Upper lobe of right lung (tissue), 1 donor: ENCODE data around the gene ELMOD2. TPM values are rescaled to one million over a fixed set of nuclear protein-coding genes. Genes with fewer than 3 reads are reported as not detected.

Experiments
- ATAC-seq: fragments of 200-7000 bp; cut with Tn5 transposase; one replicate; pipeline ENCODE4 v1.9.1; 2020; ENCODE audit warnings: mild to moderate bottlenecking, moderate library complexity
- DNase-seq: peaks from one replicate; pipeline ENCODE4 v3.0.0-alpha.2; 2020
- H3K27ac ChIP-seq: fragments of 200-600 bp; one replicate; pipeline ENCODE4 v1.8.0; 2022
- H3K27me3 ChIP-seq: fragments of 200-600 bp; one replicate; pipeline ENCODE4 v1.8.0; 2022; ENCODE audit warnings: mild to moderate bottlenecking
- H3K36me3 ChIP-seq: fragments of 200-600 bp; one replicate; pipeline ENCODE4 v1.8.0; 2022
- H3K4me1 ChIP-seq: fragments of 200-600 bp; one replicate; pipeline ENCODE4 v1.8.0; 2022
- H3K4me3 ChIP-seq: fragments of 200-600 bp; one replicate; pipeline ENCODE4 v1.8.0; 2022; ENCODE audit warnings: mild to moderate bottlenecking
- H3K9me3 ChIP-seq: fragments of 200-600 bp; one replicate; pipeline ENCODE4 v1.8.0; 2022
- intact Hi-C: fragments of 100-400 bp; cut with DNase I; formaldehyde crosslinking; loops from one replicate; pipeline ENCODE4 v1.11.0; 2022
- long read RNA-seq: library from polyadenylated mRNA; unstranded; transcript quantifications from one replicate; pipeline ENCODE4 v2.0.0, GENCODE V29; 2021
- total RNA-seq: library from RNA; stranded (reverse); fragmentation: NEBNext Ultra II Directional; extraction: Animal tissue kit (Norgen Biotek cat#: 25700); gene quantifications from one replicate; pipeline ENCODE4 v1.2.1, GENCODE V29; 2021
- TF ChIP-seq, protein P1 (sequence below): fragments of 200-600 bp; IDR thresholded peaks from one replicate; pipeline ENCODE4 v1.8.0; 2022; ENCODE audit warnings: antibody characterized with exemption
- donor health status: DM: no; HTN: yes; CAD: no; lungs with severe emphysema.

ELMOD2 gene
- 19.3 TPM for total RNA-seq
- long read RNA-seq, full-length matches to known transcripts = 5 of 10 reads
- long read RNA-seq, partial matches to known transcripts = 3 of 10 reads
- long read RNA-seq, other reads (novel, unspliced or antisense) = 2 of 10 reads

DNA sequence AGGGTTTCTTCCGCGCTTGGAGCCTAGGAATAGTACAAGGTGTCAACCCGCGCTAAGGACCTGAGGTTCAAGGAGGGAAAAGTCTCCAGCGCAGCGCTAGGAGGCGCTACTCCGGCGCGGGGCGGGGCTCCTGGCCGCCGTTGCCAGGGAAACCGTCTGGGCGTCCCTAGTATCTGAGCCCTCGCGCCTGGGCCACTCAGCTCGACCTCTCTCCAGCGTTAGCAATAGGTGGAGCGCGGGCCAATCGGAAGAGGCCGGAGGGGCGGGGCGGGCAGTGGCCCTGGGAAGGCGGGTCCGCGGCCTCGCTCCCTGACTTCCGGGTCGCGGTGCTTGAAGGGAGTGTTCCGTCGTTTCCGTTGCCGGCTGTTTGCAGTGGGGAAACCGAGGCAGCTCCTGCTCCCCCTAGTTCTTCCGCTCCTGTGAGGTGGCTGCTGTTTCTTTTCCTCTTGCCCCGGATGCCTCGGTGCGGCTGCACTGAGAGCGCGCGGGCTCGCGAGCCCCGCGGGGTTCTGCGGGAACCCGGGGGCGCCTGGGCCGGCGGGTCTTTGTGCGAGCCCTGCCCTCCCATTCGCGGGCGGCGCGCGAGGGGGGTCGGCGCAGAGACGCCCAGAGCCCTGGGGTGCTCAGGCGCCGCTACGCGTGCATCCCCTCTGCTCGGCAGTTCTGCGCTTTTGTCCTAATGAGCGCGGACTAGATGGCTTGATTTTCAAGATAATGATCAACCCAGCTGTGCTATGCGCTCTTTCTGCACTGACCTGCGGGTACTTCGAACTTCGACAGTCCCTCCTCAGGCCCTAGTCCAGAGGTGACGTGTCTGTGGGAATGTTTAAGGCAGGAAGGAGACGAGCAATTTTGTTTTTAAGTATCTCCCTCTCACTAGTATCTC is at the start of gene ELMOD2:
Gene ELMOD2 (plus strand): TSS at position 312 of the 886 bp plus-strand sequence. CDS start 1,261 bp downstream, outside the sequence.
- H3K27ac ChIP-seq = peak within 1 kb of the TSS; percentile 89
- TF ChIP-seq, protein P1, sequence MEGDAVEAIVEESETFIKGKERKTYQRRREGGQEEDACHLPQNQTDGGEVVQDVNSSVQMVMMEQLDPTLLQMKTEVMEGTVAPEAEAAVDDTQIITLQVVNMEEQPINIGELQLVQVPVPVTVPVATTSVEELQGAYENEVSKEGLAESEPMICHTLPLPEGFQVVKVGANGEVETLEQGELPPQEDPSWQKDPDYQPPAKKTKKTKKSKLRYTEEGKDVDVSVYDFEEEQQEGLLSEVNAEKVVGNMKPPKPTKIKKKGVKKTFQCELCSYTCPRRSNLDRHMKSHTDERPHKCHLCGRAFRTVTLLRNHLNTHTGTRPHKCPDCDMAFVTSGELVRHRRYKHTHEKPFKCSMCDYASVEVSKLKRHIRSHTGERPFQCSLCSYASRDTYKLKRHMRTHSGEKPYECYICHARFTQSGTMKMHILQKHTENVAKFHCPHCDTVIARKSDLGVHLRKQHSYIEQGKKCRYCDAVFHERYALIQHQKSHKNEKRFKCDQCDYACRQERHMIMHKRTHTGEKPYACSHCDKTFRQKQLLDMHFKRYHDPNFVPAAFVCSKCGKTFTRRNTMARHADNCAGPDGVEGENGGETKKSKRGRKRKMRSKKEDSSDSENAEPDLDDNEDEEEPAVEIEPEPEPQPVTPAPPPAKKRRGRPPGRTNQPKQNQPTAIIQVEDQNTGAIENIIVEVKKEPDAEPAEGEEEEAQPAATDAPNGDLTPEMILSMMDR = peak; percentile 96

GRCh38 chr4:140483445-140483844 is 40.5 kb upstream of the ELMOD2 start:
- intact Hi-C loops = no loop called here
- DNase-seq (no peak), ATAC-seq (no peak)
- no peaks in the 10 kb centered on the region for H3K36me3 ChIP-seq
- H3K4me1 ChIP-seq = no peaks in the 10 kb centered on the region
- H3K4me3 ChIP-seq = no peak overlapping the region
- H3K9me3 ChIP-seq = no peaks in the 10 kb centered on the region
- H3K27me3 ChIP-seq = peaks cover 3% of the 10 kb centered on the region
- TF ChIP-seq, protein P1 = no peak
- H3K27ac ChIP-seq = no peak overlapping the region

More for the DNA sequence above, at the start of gene ELMOD2:
- Histone ChIP-seq H3K9me3 (no peaks in the 10 kb centered on the region), H3K4me3 (peak within 1 kb of the TSS; percentile 79), H3K4me1 (peaks cover 9% of the 10 kb centered on the region), H3K27me3 (no peaks in the 10 kb centered on the region), H3K36me3 (no peaks in the 10 kb centered on the region)
- intact Hi-C loops = no loop called here
- DNase-seq (peak; percentile 100), ATAC-seq (peak; percentile 100)

DNA sequence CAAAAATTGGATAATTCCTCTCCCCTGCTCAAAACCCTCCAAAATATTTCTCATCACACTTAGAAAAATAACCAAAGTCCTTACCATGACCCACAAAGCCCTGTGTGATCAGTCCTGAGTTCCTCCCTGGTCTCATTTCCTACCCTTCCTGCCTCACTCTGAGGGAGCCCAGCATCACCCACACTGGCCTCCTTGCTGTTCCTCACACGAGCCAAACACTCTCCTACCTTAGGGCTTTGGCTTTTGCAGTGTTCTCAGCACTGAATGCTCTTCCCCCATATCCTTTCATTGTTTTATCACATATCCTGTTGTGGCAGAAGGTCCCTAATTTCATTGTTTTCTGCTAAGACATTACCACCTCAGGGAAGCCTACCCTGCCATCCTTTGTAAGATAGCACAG is 38.0 kb upstream of the ELMOD2 start:
- no peaks in the 10 kb centered on the region for H3K9me3 ChIP-seq
- H3K36me3 ChIP-seq = no peaks in the 10 kb centered on the region
- ATAC-seq (no peak), DNase-seq (no peak)
- peaks cover 2% of the 10 kb centered on the region for H3K27me3 ChIP-seq
- intact Hi-C loops = no loop called here
- TF ChIP-seq, protein P1 = no peak
- no peaks in the 10 kb centered on the region for H3K4me1 ChIP-seq
- no peak overlapping the region for H3K4me3 ChIP-seq
- H3K27ac ChIP-seq = no peak overlapping the region

GRCh38 chr4:140497405-140497746 is 26.6 kb upstream of the ELMOD2 start:
- Histone ChIP-seq H3K4me3 (no peak overlapping the region), H3K27ac (no peak overlapping the region), H3K9me3 (no peaks in the 10 kb centered on the region), H3K4me1 (peaks cover 5% of the 10 kb centered on the region), H3K27me3 (peaks cover 44% of the 10 kb centered on the region), H3K36me3 (no peaks in the 10 kb centered on the region)
- ATAC-seq (no peak), DNase-seq (no peak)
- intact Hi-C loops = no loop called here
- TF ChIP-seq, protein P1 = no peak

DNA sequence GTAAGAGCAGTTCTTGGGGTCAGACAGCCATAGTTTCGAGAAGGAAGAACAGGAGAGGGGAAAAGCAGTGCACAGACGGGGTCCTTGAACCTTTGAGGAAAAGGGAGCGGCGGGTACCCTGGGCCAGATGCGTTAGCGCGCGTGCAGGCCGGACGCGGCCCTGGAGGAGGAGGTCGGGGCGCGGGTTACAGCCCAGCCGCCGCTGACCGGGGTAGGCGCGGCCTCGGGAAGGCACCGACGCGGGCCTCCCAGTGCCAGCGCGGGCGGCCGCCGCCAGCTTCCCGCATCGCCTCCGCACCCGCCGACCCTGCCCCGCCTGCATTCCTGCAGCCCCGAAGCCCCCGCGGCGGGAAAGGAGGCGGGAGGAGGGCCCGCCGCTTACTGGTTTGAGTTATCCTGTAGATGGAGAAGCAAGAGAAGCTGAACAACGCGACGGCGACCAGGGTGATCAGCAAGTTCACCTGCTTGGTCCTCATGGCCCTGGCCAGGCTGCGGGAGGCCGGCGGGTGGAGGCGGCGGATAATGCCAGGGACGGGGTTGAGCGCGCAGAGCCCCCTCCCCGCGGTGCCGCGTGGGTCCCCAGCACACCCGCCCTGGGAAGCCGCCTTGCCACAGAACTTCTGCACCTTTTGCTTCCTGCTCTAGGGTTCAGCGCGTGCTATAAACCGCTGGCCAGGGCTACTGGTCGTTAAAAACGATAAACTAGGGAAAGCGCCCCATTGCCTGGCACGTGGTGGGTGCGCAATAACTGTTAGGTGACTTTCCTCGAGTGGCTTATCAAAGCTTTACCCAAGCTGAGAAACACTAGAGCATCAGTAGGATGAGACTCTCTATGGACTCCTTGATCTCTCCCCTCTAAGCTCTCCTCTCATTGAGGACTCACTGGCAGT is 26.0 kb upstream of the ELMOD2 start, which contains the start of gene MGAT4D:
Gene MGAT4D (minus strand): TSS at position 547 of the 890 bp plus-strand sequence. CDS start 71 bp downstream, at position 476.
- peaks cover 44% of the 10 kb centered on the region for H3K27me3 ChIP-seq
- no peaks in the 10 kb centered on the region for H3K9me3 ChIP-seq
- no peaks in the 10 kb centered on the region for H3K36me3 ChIP-seq
- H3K4me3 ChIP-seq = peak within 1 kb of the TSS; percentile 9
- intact Hi-C loops = no loop called here
- peak; percentile 51 for ATAC-seq
- H3K27ac ChIP-seq = no peak within 1 kb of the TSS
- TF ChIP-seq, protein P1 = no peak
- peak; percentile 57 for DNase-seq
- peaks cover 5% of the 10 kb centered on the region for H3K4me1 ChIP-seq
